OCI-LY3 (cell line): Measurements from ENCODE around the gene GRM4.

Experiments
- CTCF ChIP-seq: fragments of 200-600, 300-600 bp; sonication (generic); IDR thresholded peaks from 2 replicates; pipeline ENCODE4 v1.5.1; 2014; ENCODE audit warnings: antibody characterized with exemption, low read length, low read depth
- EZH2phosphoT487 ChIP-seq: fragments of 200-600 bp; shearing (Covaris generic); IDR thresholded peaks from 2 replicates; pipeline ENCODE4 v1.6.1; 2018; ENCODE audit warnings: antibody characterized with exemption, mixed run types, low read depth

DNA sequence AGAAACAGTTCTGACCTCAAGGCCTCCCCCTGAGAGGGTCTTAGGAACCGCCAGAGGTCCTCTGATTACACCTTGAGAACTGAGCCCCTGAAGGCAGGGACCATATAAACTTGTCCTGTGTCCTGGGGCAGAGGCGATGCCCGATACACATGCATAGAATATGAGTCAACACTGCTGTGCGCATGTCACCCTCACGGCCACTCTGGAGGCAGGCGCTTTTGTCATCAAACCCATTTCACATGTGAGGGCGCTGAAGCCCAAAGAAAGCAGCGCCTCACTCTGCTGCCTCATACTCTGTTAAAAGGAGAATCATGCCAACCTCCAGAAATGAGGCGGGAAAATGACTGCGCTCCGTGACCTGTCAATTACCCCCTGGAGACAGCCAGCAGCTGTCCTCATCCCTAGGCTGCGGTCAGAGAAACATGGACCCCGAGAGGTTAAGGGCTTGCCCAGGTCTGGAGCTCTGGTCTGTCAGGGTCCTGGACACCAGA lies 158.3 kb downstream of the GRM4 start:
- TF ChIP-seq CTCF (no peak), EZH2phosphoT487 (no peak)
